Neural crest cell (in vitro differentiated cells): ENCODE measurements around the gene RPS2. TPM values are rescaled to one million over a fixed set of nuclear protein-coding genes. Genes with fewer than 3 reads are reported as not detected.

Source experiments
- DNase-seq: peaks from one replicate; pipeline ENCODE4 v3.0.0; 2021; ENCODE audit warnings: low read depth, mixed read lengths, low spot score
- H3K27ac Mint-ChIP-seq: one replicate; pipeline ENCODE4 v1.8.0; 2021; ENCODE audit warnings: mild to moderate bottlenecking, mixed read lengths; ENCODE audit not compliant: unreplicated experiment
- H3K27me3 Mint-ChIP-seq: 2 replicates; pipeline ENCODE4 v1.8.0; 2021; ENCODE audit warnings: low read depth, mild to moderate bottlenecking, mixed read lengths
- H3K36me3 Mint-ChIP-seq: 2 replicates; pipeline ENCODE4 v1.8.0; 2021; ENCODE audit warnings: low read depth, mild to moderate bottlenecking, mixed read lengths
- H3K4me1 Mint-ChIP-seq: 2 replicates; pipeline ENCODE4 v1.8.0; 2021; ENCODE audit warnings: mixed read lengths
- H3K4me3 Mint-ChIP-seq: one replicate; pipeline ENCODE4 v1.8.0; 2021; ENCODE audit warnings: mild to moderate bottlenecking, mixed read lengths
- H3K9me3 Mint-ChIP-seq: 2 replicates; pipeline ENCODE4 v1.8.0; 2021; ENCODE audit warnings: mixed read lengths
- total RNA-seq: library from RNA; stranded (reverse); gene quantifications from 2 replicates; pipeline ENCODE4 v1.2.1, GENCODE V29; 2021
- TF ChIP-seq, protein P1 (sequence below): fragments of 200-600 bp; sonication (generic); conservative IDR thresholded peaks from 2 replicates; pipeline ENCODE4 v1.5.0; 2021; ENCODE audit warnings: antibody characterized with exemption, mild to moderate bottlenecking

RPS2 gene
- total RNA-seq, 1 donor from 2014 or later: 3,508 TPM

DNA sequence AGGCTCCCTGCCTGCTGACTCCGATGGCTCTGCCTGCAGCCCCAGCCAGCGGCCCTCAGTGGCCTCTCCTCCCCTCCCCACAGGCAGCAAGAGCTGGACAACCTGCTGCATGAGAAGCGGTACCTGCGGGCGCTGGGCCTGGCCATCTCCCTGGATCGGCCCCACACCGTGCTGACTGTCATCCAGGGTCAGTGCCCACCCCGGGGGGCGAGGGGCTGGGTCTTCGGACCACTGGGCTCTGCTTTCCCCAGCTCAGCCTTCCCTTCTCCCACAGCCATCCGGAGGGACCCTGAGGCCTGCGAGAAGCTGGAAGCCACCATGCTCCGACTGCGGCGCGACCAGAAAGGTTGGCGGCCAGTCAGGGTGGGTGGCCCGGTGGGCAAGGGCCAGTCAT, 13.2 kb upstream of the RPS2 start:
- H3K36me3 Mint-ChIP-seq: no peaks in the 10 kb centered on the region
- peaks cover 45% of the 10 kb centered on the region for H3K27me3 Mint-ChIP-seq
- no peak overlapping the region for H3K4me3 Mint-ChIP-seq
- no peak overlapping the region for H3K27ac Mint-ChIP-seq
- DNase-seq: no peak
- no peaks in the 10 kb centered on the region for H3K9me3 Mint-ChIP-seq
- peaks cover 18% of the 10 kb centered on the region for H3K4me1 Mint-ChIP-seq
- TF ChIP-seq, protein P1, sequence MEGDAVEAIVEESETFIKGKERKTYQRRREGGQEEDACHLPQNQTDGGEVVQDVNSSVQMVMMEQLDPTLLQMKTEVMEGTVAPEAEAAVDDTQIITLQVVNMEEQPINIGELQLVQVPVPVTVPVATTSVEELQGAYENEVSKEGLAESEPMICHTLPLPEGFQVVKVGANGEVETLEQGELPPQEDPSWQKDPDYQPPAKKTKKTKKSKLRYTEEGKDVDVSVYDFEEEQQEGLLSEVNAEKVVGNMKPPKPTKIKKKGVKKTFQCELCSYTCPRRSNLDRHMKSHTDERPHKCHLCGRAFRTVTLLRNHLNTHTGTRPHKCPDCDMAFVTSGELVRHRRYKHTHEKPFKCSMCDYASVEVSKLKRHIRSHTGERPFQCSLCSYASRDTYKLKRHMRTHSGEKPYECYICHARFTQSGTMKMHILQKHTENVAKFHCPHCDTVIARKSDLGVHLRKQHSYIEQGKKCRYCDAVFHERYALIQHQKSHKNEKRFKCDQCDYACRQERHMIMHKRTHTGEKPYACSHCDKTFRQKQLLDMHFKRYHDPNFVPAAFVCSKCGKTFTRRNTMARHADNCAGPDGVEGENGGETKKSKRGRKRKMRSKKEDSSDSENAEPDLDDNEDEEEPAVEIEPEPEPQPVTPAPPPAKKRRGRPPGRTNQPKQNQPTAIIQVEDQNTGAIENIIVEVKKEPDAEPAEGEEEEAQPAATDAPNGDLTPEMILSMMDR: no peak

GRCh38 chr16:1976951-1977874, 12.6 kb upstream of the RPS2 start:
- Mint-ChIP-seq H3K27ac (no peak overlapping the region), H3K36me3 (no peaks in the 10 kb centered on the region), H3K4me1 (peaks cover 15% of the 10 kb centered on the region), H3K9me3 (no peaks in the 10 kb centered on the region), H3K27me3 (peaks cover 39% of the 10 kb centered on the region), H3K4me3 (peak overlapping the region; percentile 27)
- TF ChIP-seq, protein P1: no peak
- no peak for DNase-seq

GRCh38 chr16:1976216-1976520, 11.5 kb upstream of the RPS2 start:
- H3K36me3 Mint-ChIP-seq: no peaks in the 10 kb centered on the region
- H3K27ac Mint-ChIP-seq: no peak overlapping the region
- TF ChIP-seq, protein P1: no peak
- H3K9me3 Mint-ChIP-seq: no peaks in the 10 kb centered on the region
- H3K4me3 Mint-ChIP-seq: peak overlapping the region; percentile 38
- peaks cover 33% of the 10 kb centered on the region for H3K27me3 Mint-ChIP-seq
- DNase-seq: no peak
- peaks cover 14% of the 10 kb centered on the region for H3K4me1 Mint-ChIP-seq

DNA sequence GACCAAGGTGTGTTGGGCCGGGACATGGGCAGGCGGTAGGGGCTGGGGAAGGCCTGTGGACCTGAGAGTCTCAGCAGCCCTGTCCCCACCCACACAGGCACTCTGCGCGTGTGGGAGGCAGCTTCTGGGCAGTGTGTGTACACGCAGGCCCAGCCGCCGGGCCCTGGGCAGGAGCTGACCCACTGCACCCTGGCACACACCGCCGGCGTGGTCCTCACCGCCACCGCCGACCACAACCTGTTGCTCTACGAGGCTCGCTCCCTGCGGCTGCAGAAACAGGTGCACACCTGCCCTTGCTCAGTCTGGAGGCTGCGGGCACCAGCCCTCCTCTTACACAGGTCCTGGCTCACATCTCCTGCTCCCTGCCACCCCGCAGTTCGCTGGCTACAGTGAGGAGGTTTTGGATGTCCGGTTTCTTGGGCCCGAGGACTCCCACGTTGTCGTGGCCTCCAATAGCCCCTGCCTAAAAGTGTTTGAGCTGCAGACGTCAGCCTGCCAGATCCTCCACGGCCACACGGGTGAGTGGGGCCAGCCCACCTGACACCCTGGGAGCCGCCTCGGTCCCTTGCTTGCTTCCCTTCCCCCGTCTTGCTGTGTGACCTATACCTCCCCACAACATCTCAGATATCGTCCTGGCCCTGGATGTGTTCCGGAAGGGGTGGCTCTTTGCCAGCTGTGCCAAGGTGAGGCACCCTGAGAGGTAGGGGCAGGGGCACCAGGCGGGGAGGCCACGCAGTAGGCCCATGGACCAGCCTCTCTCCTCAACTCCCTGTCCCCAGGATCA, 11.0 kb upstream of the RPS2 start:
- no peak for DNase-seq
- Mint-ChIP-seq H3K9me3 (no peaks in the 10 kb centered on the region), H3K36me3 (no peaks in the 10 kb centered on the region), H3K27me3 (peaks cover 28% of the 10 kb centered on the region), H3K4me3 (peak overlapping the region; percentile 38), H3K4me1 (peaks cover 18% of the 10 kb centered on the region), H3K27ac (no peak overlapping the region)
- TF ChIP-seq, protein P1: no peak

DNA sequence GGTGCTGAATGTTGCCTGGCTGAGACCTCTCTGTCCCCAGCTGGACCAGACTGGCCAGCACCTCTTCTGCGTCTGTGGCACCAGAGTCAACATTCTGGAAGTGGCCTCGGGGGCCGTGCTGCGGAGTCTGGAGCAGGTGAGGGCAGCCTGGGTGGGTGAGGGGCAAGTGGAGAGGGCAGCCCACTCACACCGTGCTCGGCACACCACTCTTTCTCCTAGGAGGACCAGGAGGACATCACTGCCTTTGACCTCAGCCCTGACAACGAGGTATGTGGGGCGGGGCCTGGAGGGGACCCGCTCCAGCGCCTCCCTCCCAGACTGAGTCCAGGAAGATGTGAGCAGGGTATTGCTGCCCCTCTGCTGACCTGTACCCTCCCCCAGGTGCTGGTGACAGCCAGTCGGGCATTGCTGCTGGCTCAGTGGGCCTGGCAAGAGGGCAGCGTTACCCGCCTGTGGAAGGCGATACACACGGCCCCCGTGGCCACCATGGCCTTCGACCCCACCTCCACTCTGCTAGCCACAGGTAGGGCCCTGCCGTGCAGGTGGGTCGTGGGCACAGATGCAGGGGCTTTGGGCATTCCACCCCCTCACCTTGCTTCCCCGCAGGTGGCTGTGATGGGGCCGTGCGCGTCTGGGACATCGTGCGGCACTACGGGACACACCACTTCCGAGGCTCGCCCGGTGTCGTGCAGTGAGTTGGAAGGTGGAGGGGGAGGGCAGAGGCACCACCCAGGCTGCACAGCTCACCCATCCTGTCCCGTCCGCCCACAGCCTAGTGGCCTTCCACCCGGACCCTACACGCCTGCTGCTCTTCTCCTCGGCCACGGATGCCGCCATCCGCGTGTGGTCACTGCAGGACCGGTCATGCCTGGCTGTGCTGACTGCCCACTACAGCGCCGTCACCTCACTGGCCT, 9.8 kb upstream of the RPS2 start:
- Mint-ChIP-seq H3K4me1 (peaks cover 18% of the 10 kb centered on the region), H3K27me3 (peaks cover 16% of the 10 kb centered on the region), H3K4me3 (peak overlapping the region; percentile 44), H3K36me3 (no peaks in the 10 kb centered on the region), H3K27ac (no peak overlapping the region), H3K9me3 (no peaks in the 10 kb centered on the region)
- DNase-seq: no peak
- TF ChIP-seq, protein P1: no peak
